PFSK-1 (cell line): Measurements from ENCODE around the gene NDUFA13.

ENCODE experiments used
- FOXP2 ChIP-seq: optimal IDR thresholded peaks from 2 replicates; pipeline ENCODE3; 2011; ENCODE audit warnings: borderline replicate concordance, control low read depth, inconsistent platforms; ENCODE audit not compliant: insufficient read depth; ENCODE audit errors: extremely low read length, extremely low read depth
- POLR2AphosphoS5 ChIP-seq: IDR thresholded peaks from 2 replicates; pipeline ENCODE4 v1.6.1; 2012; ENCODE audit warnings: low read depth, mild to moderate bottlenecking, control low read depth, low read length, moderate library complexity
- SIN3A ChIP-seq: IDR thresholded peaks from 2 replicates; pipeline ENCODE4 v1.6.1; 2012; ENCODE audit warnings: mild to moderate bottlenecking, low read length, moderate library complexity, borderline replicate concordance; ENCODE audit not compliant: insufficient read depth
- TAF1 ChIP-seq: IDR thresholded peaks from 2 replicates; pipeline ENCODE4 v1.6.1; 2012; ENCODE audit warnings: low read length, control low read depth, borderline replicate concordance; ENCODE audit not compliant: insufficient read depth
- TF ChIP-seq, protein P1 (sequence below), 2 experiments: IDR thresholded peaks; 2 replicates each; pipeline versions ENCODE4 v1.6.1 to v1.8.0; 2011 to 2012; ENCODE audit warnings: low read depth in 2 of 2, low read length in 2 of 2, control low read depth in 1 of 2, inconsistent platforms in 1 of 2, mild to moderate bottlenecking in 1 of 2, moderate library complexity in 1 of 2; ENCODE audit not compliant: insufficient read depth in 1 of 2

NDUFA13 gene

DNA sequence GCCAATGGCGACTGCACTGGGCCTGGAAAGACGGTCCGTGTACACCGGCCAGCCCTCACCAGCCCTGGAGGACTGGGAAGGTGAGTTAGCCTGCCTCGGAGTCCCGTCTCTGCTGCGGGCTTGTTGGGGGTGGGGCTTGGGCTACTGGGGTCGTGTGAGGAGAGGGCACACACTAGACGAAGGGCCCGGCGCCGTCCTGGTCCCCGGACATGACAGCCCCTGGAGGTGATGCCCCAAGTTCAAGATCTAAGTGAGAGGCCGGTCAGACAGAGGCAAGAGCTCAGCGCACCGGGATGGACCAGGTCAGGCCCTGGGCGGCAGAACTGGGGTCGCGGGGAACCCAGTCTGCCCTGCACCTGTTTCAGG lies 23.7 kb downstream of the NDUFA13 start:
- TF ChIP-seq FOXP2: no peak
- no peak for TF ChIP-seq TAF1

DNA sequence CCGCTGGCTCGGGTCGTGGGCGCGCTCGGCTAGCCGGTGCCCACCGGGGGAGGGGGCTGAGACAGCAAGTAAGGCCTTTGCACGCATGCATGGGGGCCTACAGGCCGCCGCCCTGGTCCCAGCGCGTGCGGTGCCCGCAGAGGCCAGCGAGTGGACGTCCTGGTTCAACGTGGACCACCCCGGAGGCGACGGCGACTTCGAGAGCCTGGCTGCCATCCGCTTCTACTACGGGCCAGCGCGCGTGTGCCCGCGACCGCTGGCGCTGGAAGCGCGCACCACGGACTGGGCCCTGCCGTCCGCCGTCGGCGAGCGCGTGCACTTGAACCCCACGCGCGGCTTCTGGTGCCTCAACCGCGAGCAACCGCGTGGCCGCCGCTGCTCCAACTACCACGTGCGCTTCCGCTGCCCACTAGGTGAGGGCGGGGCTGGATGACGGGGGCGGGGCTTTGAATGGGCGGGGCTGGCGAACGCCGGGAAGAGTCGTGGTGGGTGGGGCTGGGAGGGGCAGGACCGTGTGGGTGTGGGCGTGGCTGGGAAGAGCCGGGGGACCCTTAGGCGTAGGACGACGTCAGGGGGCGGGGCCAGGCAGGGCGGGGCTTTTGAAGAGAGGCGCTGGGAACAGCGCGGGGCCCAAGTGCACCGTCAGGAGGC lies 24.2 kb downstream of the NDUFA13 start:
- no peak for TF ChIP-seq TAF1
- TF ChIP-seq SIN3A: no peak
- TF ChIP-seq POLR2AphosphoS5: no peak
- TF ChIP-seq, protein P1, sequence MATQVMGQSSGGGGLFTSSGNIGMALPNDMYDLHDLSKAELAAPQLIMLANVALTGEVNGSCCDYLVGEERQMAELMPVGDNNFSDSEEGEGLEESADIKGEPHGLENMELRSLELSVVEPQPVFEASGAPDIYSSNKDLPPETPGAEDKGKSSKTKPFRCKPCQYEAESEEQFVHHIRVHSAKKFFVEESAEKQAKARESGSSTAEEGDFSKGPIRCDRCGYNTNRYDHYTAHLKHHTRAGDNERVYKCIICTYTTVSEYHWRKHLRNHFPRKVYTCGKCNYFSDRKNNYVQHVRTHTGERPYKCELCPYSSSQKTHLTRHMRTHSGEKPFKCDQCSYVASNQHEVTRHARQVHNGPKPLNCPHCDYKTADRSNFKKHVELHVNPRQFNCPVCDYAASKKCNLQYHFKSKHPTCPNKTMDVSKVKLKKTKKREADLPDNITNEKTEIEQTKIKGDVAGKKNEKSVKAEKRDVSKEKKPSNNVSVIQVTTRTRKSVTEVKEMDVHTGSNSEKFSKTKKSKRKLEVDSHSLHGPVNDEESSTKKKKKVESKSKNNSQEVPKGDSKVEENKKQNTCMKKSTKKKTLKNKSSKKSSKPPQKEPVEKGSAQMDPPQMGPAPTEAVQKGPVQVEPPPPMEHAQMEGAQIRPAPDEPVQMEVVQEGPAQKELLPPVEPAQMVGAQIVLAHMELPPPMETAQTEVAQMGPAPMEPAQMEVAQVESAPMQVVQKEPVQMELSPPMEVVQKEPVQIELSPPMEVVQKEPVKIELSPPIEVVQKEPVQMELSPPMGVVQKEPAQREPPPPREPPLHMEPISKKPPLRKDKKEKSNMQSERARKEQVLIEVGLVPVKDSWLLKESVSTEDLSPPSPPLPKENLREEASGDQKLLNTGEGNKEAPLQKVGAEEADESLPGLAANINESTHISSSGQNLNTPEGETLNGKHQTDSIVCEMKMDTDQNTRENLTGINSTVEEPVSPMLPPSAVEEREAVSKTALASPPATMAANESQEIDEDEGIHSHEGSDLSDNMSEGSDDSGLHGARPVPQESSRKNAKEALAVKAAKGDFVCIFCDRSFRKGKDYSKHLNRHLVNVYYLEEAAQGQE (IDR thresholded peaks at IDR 0.05; ENCODE audit: insufficient read depth in 1 of 2, low read depth in 2 of 2, low read length in 2 of 2): no peak
- no peak for TF ChIP-seq FOXP2

DNA sequence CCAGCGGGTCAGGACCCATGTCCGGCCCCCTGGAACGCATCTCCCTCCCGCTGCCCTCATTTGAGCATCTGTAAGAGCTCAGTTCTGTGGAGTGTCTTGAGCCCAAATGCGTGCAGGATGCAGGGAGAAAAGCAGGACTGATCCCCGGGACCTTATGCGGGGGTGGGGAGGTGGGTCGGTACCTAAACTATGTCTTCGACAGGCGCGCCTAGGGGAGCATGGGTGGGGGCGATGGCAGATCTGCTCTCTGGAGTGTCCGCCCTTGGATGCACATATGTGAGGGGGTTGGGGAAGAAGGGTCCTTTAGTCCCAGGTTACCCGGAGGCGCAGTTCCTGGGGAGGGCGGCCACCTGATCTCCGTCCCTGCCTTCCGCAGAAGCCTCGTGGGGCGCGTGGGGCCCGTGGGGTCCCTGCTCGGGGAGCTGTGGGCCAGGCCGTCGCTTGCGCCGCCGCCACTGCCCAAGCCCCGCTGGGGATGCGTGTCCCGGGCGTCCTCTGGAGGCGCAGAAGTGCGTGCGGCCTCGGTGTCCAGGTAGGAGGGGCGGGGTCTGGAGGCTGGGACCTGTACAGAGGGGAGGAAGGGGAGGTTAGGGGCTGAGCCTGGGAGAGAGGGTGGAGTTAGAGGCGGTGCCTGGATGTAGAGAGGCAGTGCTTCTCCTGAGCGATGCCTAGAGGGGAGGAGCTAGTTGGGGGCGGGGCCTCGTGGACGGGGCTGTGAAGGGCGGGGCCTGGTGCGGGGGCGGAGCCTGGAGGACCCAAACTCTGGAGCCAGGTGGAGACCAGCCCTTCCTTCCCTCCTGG lies 24.9 kb downstream of the NDUFA13 start:
- TF ChIP-seq POLR2AphosphoS5 (no peak), FOXP2 (no peak), TAF1 (no peak), SIN3A (no peak)
- TF ChIP-seq, protein P1 (IDR thresholded peaks at IDR 0.05; ENCODE audit: insufficient read depth in 1 of 2, low read depth in 2 of 2, low read length in 2 of 2): no peak

DNA sequence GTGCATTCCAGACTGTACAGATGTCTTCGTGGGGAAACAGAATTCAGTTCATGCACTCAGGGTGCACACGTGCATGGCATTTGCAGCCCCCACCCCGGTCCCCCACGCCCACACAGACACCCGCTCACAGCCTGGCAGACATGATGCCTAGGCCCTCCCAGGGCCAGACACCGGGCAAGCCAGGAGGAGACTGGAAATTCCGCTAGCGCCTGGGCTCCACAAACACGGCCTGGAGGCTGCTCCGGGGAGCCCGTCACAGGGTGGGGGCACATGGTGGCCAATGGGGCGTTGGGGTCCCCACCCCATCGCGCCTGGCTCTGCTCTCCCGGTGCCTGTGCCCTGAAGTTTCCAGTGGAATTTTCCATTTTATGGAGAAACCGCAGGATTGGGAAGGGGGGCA lies 25.6 kb downstream of the NDUFA13 start:
- TF ChIP-seq TAF1 (no peak), SIN3A (no peak), POLR2AphosphoS5 (no peak), FOXP2 (no peak)
- TF ChIP-seq, protein P1 (IDR thresholded peaks at IDR 0.05; ENCODE audit: insufficient read depth in 1 of 2, low read depth in 2 of 2, low read length in 2 of 2): no peak

- TF ChIP-seq POLR2AphosphoS5 (no peak), FOXP2 (no peak), TAF1 (no peak), SIN3A (no peak)
- TF ChIP-seq, protein P1 (IDR thresholded peaks at IDR 0.05; ENCODE audit: insufficient read depth in 1 of 2, low read depth in 2 of 2, low read length in 2 of 2): no peak
These were observed 26.5 kb downstream of the NDUFA13 start for GRCh38 chr19:19542507-19542906.
